Upper lobe of left lung (tissue), 4 donors: Measurements from ENCODE around the gene CELSR1.

Source experiments
- CTCF ChIP-seq, 6 experiments: fragments of 450-650 bp in 4 of 6; fragments of 200-600 bp in 2 of 6; sonication (generic) in 2 of 6; IDR thresholded peaks; one replicate each; pipeline ENCODE4 v1.5.1; 2016 to 2019; ENCODE audit warnings: antibody characterized with exemption in 6 of 6
- POLR2A ChIP-seq, 4 donors: fragments of 450-650 bp; IDR thresholded peaks; one replicate each; pipeline ENCODE4 v1.5.1; 2016 to 2017; ENCODE audit warnings: antibody characterized with exemption in 4 of 4, mild to moderate bottlenecking in 2 of 4
- POLR2AphosphoS5 ChIP-seq, 2 donors: sonication (generic); formaldehyde crosslinking; IDR thresholded peaks; one replicate each; pipeline ENCODE4 v1.5.1; 2017; ENCODE audit warnings: antibody characterized with exemption in 2 of 2

DNA sequence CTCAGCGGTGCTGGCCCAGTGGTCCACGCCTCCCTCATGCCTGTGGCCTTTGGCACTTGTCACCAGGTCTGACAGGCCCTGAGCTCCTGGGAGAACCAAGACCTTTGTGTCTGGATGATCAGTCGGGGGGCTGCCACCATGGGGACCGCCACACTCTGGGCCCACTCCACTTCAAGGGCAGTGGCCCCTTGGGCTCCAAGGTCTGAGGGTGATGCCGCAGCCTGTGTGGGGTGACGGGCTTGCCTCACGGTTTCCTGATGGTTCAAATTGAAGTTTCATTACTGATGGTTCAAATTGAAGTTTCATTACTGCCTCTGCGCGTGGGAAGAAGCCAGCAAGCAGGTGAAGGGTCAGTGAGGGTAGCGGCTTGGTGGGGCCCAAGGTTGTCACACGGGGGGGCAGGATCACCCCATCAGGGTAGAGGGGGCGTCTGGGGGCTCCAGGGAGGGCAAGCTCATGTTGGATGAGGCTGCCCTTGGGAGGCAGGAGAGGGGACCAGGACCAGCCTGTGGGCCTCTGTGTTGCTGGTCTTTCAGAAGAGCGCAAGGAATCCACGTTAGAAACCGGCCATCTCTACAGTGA lies 174.4 kb downstream of the CELSR1 start:
- TF ChIP-seq CTCF (IDR thresholded peaks at IDR 0.05) (no peak), POLR2A (IDR thresholded peaks at IDR 0.05) (no peak), POLR2AphosphoS5 (IDR thresholded peaks at IDR 0.05) (no peak)
